ENCODE data around the gene RBM25.

GRCh38 chr14:73097421-73097820 is 39.1 kb downstream of the RBM25 start:
- TF ChIP-seq CTCF (tag by site-specific recombination; IDR thresholded peaks at IDR 0.05), result no peak
- no peak for TF ChIP-seq SALL2 (tag by site-specific recombination; IDR thresholded peaks at IDR 0.05; ENCODE audit: borderline replicate concordance)
- no peak for TF ChIP-seq PRDM1 (tag by site-specific recombination; IDR thresholded peaks at IDR 0.05)
- no peak for TF ChIP-seq ZNF596 (tag by site-specific recombination; IDR thresholded peaks at IDR 0.05)
- TF ChIP-seq ZNF510 (tag by site-specific recombination; IDR thresholded peaks at IDR 0.05; ENCODE audit: insufficient replicate concordance), result no peak
- no peak for TF ChIP-seq ATF2 (tag by site-specific recombination; IDR thresholded peaks at IDR 0.05; ENCODE audit: low read depth)
- TF ChIP-seq ZNF221 (tag by site-specific recombination; IDR thresholded peaks at IDR 0.05; ENCODE audit: borderline replicate concordance), result no peak
- TF ChIP-seq KLF16 (tag by site-specific recombination; IDR thresholded peaks at IDR 0.05), result no peak
- no peak for TF ChIP-seq ZNF707 (tag by site-specific recombination; IDR thresholded peaks at IDR 0.05)
- no peak for TF ChIP-seq ZSCAN5A (tag by site-specific recombination; IDR thresholded peaks at IDR 0.05)
- TF ChIP-seq ZBTB44 (tag by site-specific recombination; IDR thresholded peaks at IDR 0.05), result no peak

All from HEK293 (cell line).